Activated gamma-delta T cell treated with Interleukin-2 at 50 U/mL for 16 hours (primary cell): Measurements from ENCODE around the gene TMEM144.

Experiments used
- DNase-seq: peaks from one replicate; pipeline ENCODE4 v3.0.0-alpha.2; 2020

The TMEM144 gene

GRCh38 chr4:158302076-158302866 lies 92.0 kb downstream of the TMEM144 start:
- DNase-seq, result no peak

DNA sequence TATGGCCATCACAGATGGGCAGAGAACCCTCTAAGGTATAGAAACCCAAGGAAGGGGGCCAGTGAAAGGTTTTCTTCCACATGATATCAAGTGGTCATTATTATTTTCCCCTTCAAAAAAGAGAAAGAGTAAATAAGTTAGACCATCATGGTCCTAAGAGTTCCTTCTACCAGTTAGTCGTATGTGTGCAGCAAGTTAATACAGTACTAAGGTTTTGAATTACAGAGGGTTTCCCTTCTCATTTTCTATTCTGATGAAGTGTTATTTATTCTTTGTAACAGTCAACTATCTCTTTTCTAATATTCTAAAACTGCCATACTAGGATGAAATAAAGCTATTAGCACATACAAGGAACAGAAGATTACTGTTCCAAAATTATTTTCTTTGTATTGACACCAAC lies 94.4 kb downstream of the TMEM144 start:
- no peak for DNase-seq
